GM12891 (cell line): ENCODE results near the gene NRG2.

Experiments
- DNase-seq: peaks from one replicate; pipeline ENCODE4 v3.0.0; 2011; ENCODE audit warnings: low spot score; ENCODE audit not compliant: insufficient read length
- FAIRE-seq: peaks from 2 replicates; lab custom pipeline; 2011; peaks lifted over from hg19 to GRCh38; lab: Jason Lieb, UNC
- PAX5 ChIP-seq: IDR thresholded peaks from 2 replicates; pipeline ENCODE4 v1.6.1; 2011; ENCODE audit warnings: low read length, moderate library complexity, mild to moderate bottlenecking; ENCODE audit not compliant: insufficient read depth, severe bottlenecking
- POLR2A ChIP-seq: IDR thresholded peaks from 2 replicates; pipeline ENCODE4 v1.6.1; 2011; ENCODE audit warnings: low read depth, low read length, control low read depth
- POLR2AphosphoS5 ChIP-seq: IDR thresholded peaks from 2 replicates; pipeline ENCODE4 v1.6.1; 2011; ENCODE audit warnings: low read depth, low read length, control low read depth
- POU2F2 ChIP-seq: IDR thresholded peaks from 2 replicates; pipeline ENCODE4 v1.6.1; 2011; ENCODE audit warnings: low read depth, mild to moderate bottlenecking, control low read depth, low read length, moderate library complexity
- SPI1 ChIP-seq: IDR thresholded peaks from 2 replicates; pipeline ENCODE4 v1.6.1; 2011; ENCODE audit warnings: low read depth, low read length, control low read depth
- TAF1 ChIP-seq: IDR thresholded peaks from 2 replicates; pipeline ENCODE4 v1.6.1; 2011; ENCODE audit warnings: low read depth, low read length, control low read depth

Gene NRG2

GRCh38 chr5:139952574-139952973 lies 90.5 kb downstream of the NRG2 start:
- no peak for DNase-seq
- no peak for FAIRE-seq

DNA sequence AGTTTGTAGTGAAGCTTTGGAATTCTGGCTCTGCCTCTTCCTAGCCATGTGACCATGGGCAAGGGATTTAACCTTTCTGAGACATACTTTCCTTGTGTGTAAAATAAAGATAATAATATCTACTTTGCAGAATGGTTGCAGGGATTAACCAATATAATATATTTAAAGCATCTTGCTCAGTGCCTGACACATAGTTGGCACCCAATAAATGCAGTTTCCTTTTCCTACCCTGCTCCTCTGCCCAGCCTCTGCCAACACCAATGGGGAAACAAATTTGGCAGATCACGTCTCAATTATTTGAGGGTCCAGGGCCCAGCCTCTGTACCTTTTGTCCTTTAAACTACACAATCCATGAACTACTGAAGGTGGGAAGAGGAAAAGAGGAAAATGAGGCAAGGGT lies 91.1 kb downstream of the NRG2 start:
- TF ChIP-seq TAF1 (no peak), POLR2AphosphoS5 (no peak), PAX5 (no peak), SPI1 (no peak), POU2F2 (no peak), POLR2A (no peak)
- FAIRE-seq = no peak
- DNase-seq = no peak

More at GRCh38 chr5:139952574-139952973, 90.5 kb downstream of the NRG2 start:
- TF ChIP-seq POLR2AphosphoS5 (no peak), PAX5 (no peak), POU2F2 (no peak), TAF1 (no peak), SPI1 (no peak), POLR2A (no peak)

GRCh38 chr5:139951296-139951924 lies 91.7 kb downstream of the NRG2 start:
- FAIRE-seq = no peak
- no peak for DNase-seq
- TF ChIP-seq POLR2A = no peak
- TF ChIP-seq PAX5 = no peak
- no peak for TF ChIP-seq POU2F2
- no peak for TF ChIP-seq SPI1
- TF ChIP-seq TAF1 = no peak
- TF ChIP-seq POLR2AphosphoS5 = no peak

GRCh38 chr5:139950436-139950835 lies 92.7 kb downstream of the NRG2 start:
- TF ChIP-seq SPI1 (no peak), POLR2A (no peak), PAX5 (no peak), POLR2AphosphoS5 (no peak), POU2F2 (no peak), TAF1 (no peak)
- DNase-seq = no peak
- no peak for FAIRE-seq

GRCh38 chr5:139949710-139950109 lies 93.4 kb downstream of the NRG2 start:
- DNase-seq (no peak), FAIRE-seq (no peak)
- no peak for TF ChIP-seq TAF1
- TF ChIP-seq POLR2A = no peak
- TF ChIP-seq POU2F2 = no peak
- no peak for TF ChIP-seq POLR2AphosphoS5
- TF ChIP-seq PAX5 = no peak
- no peak for TF ChIP-seq SPI1

DNA sequence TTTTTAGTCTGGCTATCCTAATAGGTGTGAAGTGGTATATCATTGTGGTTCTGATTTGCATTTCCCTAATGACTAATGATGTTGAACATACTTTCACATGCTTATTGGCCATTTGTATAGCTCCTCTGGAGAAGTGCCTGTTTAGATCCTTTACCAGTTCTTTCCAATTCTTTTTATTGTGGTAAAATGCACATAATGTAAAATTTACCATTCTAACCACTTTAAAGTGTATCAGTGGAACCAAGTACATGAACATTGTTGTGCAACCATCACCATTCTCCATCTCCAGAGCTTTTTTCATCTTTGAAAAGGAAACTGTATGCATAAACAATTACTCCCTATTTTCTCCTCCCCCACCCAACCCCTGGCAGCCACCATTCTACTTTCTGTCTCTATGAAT lies 95.4 kb downstream of the NRG2 start:
- no peak for DNase-seq
- FAIRE-seq = no peak
- TF ChIP-seq SPI1 (peak; percentile 5; the same call in 1 of the 2 replicates), POU2F2 (no peak)

- TF ChIP-seq SPI1 = peak; percentile 50; the same call in 1 of the 2 replicates
- TF ChIP-seq TAF1 = no peak
- TF ChIP-seq PAX5 = no peak
- TF ChIP-seq POLR2A = no peak
- TF ChIP-seq POU2F2 = no peak
- no peak for TF ChIP-seq POLR2AphosphoS5
- FAIRE-seq = no peak
- no peak for DNase-seq
Observed at GRCh38 chr5:139946440-139946839, 96.7 kb downstream of the NRG2 start.

DNA sequence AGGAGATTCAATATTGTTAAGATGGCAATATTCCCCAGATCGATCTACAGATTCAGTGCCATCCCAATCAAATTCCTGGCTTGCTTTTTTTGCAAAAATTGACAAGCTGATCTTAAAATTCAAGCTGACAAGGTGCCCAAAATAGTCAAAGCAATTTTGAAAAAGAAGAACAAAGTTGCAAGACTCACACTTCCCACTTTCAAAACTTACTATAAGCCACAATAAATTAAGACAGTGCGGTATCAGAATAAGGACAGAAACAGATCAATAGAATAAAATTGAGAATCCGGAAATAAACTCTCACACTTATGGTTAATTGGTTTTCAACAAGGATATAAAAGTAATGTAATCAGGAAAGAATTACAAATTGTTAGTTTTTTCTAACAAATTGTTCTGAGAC lies 97.1 kb downstream of the NRG2 start:
- FAIRE-seq (no peak), DNase-seq (no peak)
- TF ChIP-seq PAX5 = no peak
- TF ChIP-seq POLR2A = no peak
- TF ChIP-seq SPI1 = peak; percentile 30; the same call in 1 of the 2 replicates

DNA sequence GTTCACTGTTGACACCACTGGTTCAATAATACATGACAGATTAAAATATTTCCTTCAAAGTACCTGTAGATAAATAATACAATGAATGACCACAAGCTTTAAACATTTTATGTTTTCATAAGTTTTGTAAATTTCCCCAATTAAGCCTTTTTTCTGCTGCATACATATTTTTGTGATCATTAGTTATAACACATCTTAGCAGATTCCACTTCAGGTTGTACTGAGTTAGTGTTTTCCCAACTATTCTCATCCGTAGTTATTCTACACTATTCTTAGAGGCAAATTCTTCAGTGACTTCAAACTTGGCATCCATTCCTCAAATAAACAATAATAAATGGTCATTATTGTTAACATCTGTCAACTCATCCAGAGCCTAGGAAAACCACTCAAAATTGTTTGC lies 100.9 kb downstream of the NRG2 start:
- TF ChIP-seq SPI1 (no peak), POU2F2 (no peak), POLR2A (no peak), PAX5 (no peak), TAF1 (no peak), POLR2AphosphoS5 (no peak)
- no peak for FAIRE-seq
- DNase-seq = no peak

- FAIRE-seq (no peak), DNase-seq (no peak)
- TF ChIP-seq TAF1 (no peak), SPI1 (no peak), POU2F2 (no peak), POLR2A (no peak), POLR2AphosphoS5 (no peak), PAX5 (no peak)
Observed at GRCh38 chr5:139930406-139930805, 112.7 kb downstream of the NRG2 start.

DNA sequence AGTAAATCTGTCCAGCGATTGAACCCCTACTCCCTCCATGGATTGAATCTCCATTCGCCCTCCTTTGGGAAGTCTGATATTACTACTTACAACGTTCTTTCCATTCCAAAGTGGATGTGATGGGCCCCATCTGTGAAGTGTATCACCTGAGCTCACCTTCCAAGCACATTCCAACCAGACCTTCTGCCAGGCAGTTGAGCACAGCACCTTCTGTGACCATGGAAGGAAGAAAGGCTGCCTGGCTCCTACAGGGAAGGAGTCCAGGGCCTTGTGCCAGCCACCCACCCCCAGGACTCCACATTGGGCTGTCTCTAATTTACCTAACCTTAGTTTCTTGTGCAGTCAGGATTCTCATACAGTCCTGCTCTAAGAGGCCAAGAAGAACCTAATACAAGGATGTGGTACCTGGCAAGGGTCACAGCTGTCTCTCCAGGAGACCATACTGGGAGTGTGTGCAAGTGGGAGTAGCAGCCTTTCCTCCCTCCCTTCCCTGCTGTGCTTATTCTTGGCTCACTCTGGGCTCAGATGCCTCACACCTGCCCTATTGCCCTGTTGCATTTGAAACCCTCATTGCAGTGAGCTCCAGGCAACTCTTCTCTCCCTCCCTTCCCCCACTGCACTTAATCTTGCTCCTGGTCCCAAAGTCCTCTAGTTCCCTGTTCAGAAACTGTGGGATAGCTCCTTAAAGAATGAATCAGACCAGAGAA lies 116.1 kb downstream of the NRG2 start:
- no peak for DNase-seq
- TF ChIP-seq SPI1 = no peak
- TF ChIP-seq POLR2AphosphoS5 = no peak
- TF ChIP-seq PAX5 = no peak
- TF ChIP-seq TAF1 = no peak
- no peak for TF ChIP-seq POLR2A
- FAIRE-seq = no peak
